ENCODE measurements around the gene LRRC73.

GRCh38 chr6:43516367-43516696, 6.2 kb upstream of the LRRC73 start:
- no peak for TF ChIP-seq EP300 (IDR thresholded peaks at IDR 0.05; ENCODE audit: borderline replicate concordance)
- no peak for TF ChIP-seq REST (IDR thresholded peaks at IDR 0.05; ENCODE audit: low read depth)
- TF ChIP-seq EGR1 (IDR thresholded peaks at IDR 0.05): no peak
- TF ChIP-seq RAD21 (IDR thresholded peaks at IDR 0.05; ENCODE audit: low read depth): no peak
- TF ChIP-seq, protein P1, sequence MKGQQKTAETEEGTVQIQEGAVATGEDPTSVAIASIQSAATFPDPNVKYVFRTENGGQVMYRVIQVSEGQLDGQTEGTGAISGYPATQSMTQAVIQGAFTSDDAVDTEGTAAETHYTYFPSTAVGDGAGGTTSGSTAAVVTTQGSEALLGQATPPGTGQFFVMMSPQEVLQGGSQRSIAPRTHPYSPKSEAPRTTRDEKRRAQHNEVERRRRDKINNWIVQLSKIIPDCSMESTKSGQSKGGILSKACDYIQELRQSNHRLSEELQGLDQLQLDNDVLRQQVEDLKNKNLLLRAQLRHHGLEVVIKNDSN (IDR thresholded peaks at IDR 0.05): no peak
- no peak for TF ChIP-seq TAF1 (IDR thresholded peaks at IDR 0.05; ENCODE audit: low read depth)
- no peak for TF ChIP-seq CEBPB (IDR thresholded peaks at IDR 0.05)
- TF ChIP-seq CREB1 (IDR thresholded peaks at IDR 0.05; ENCODE audit: low read depth): no peak
- TF ChIP-seq TEAD4 (IDR thresholded peaks at IDR 0.05): no peak
- TF ChIP-seq MAX (IDR thresholded peaks at IDR 0.05): no peak
- no peak for TF ChIP-seq NFIC (IDR thresholded peaks at IDR 0.05)
